NCI-H774 (cell line): Measurements from ENCODE around the gene SCN5A.

Source experiments
- DNase-seq: peaks from one replicate; lab custom pipeline; 2025; lab: John Stamatoyannopoulos, UW

The SCN5A gene

DNA sequence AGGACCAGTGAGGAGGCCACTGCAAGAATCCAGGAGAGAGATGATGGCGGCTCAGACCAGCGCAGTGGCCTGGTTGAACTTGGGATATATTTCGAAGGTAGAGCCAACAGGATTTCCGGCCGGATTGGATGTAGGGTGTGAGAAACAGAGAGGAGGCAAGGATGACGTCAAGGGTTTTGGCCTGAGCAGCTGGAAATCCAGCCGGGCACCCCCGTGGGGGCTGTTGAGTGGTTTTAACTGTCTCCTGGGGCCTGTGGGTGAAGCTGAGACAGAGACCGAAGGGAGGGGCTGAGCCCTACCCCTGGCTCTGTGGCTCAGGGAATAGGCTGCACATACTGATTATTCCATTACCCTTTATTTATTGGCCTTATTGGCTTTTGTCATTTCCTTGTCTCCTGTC is 107.7 kb downstream of the SCN5A start:
- DNase-seq: no peak

DNA sequence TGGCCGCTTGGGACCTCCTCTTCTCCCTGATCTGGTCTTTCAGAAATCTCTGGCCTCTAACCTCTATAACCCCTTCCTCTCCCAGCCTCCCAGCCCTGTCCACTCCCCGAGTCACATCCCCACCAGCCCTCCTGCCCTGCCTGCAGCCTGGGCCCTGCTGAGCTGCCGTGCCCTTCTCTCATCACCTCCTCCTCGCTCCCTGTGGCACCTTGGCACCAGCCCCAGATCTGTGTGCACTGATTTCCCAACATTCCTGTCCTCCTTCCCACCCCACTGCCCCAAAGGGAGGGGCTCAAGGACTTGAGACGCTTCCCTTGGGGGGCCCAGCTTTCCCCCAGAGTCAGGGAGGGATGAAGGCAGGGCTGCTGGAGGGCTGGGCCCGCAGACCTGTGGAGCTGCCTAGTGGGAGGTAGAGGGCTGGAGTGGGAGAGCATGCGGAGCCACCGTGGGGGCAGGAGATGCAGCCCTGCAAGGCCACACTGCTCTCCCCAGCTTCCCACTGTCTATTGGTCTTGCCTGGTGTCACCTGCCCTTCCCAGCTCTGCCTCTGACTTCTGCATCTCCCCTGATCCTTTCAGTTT is 110.6 kb downstream of the SCN5A start:
- no peak for DNase-seq

DNA sequence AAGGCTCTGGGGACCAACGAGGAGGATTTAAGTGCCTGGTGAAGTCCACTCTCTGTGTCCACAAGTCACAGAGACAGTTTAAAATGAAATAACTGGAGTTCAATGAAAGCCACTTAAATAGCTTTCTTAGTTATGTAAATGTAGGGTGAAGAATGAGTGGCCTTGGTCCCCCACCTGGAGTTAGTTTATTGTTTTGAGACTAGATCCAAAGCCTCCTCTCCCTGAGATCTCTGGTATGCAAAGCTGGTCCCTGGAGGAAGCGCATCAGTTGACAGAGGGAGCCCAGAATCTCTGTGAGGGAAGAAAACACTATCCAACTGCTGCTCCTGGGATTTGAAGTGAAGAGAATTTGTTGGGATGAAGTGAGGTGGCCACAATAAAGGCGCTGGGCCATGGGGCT is 112.8 kb downstream of the SCN5A start:
- DNase-seq: no peak

DNA sequence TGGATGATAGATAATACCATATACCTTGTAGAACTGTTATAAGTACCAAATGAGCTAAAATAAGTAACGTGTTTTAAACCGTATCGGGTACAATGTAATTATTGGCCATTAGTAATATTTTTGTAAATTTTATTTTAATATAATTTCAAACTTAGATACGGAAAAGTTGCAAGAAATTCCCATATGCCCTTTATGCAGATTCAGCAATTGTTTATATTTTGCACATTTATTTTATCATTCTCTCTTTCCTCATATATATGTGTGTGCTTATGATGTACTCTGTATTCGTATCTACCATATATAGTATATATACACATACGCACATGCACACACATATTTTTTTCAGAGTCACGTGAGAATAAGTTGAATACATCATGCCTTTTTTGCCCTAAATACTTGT is 114.9 kb downstream of the SCN5A start:
- no peak for DNase-seq

DNA sequence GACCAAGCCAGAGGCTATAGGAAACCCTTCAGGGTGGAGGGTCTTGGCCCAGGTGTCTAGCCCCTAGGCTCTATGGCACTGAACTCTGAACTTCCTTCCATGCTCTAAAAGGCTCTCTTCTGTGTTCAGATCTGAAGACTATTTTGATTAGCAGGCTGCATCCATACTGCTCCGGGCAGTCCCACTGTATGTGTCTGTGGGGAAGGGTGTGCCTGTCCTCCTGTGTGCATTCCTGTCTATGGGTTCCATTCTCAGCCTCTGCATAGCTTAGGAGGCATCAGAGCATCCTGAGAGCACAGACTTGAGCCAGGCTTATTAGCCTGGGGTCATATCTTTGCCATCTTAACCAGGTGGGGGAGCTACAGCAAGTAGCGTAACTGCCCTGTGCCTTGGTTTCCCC is 115.3 kb downstream of the SCN5A start:
- no peak for DNase-seq

DNA sequence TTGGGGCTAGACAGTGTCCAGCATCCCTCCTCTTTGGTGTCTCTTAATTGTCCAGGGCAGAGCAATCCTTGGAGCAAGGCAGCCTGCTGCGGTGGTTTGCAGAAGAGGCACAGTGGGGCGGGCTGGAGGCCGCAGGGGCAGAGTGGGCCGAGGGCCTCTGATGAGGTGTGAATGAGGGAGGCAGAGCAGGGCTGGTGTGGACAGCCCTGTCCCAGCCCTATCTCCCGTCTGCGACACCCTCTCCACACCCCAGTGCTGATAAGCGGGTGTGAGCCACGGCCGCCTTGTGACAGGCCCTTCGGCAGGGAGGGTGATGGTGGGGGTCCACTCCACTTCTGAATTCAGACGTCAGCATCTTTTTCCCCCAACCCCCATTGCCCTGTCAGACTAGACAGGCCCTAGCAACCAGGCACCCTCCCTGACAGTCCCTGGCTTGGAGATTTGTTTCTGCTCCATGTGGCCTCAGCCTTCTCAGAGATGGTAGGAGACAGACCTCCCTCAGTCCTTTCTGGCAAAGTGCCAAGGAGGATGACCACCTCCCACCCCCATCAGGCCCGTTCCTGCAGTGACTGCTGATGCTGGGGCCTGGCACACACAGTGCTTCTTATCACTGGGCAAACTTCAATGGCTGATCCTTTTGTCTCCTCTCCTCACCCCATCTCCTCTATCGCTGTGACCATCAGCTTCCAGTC is 116.1 kb downstream of the SCN5A start:
- no peak for DNase-seq

DNA sequence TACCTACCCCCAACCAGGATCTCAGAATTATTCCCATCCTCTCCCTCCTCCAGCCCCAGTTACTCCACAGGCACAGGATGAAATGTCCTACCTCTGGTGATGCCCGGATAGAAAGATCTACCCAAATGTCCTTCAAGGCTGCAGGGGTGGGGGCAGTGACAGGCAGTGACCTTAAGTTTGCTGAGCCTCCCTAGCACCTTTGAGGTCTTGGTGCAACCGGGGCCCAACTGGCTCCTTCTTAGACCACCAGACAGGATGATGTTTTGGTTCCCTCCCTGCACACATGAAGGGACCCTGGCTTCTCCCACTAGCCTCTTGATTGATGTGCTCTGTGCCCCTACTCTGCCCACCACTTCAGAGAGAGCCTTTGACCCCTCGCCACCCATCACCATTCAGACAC is 117.0 kb downstream of the SCN5A start:
- no peak for DNase-seq

DNA sequence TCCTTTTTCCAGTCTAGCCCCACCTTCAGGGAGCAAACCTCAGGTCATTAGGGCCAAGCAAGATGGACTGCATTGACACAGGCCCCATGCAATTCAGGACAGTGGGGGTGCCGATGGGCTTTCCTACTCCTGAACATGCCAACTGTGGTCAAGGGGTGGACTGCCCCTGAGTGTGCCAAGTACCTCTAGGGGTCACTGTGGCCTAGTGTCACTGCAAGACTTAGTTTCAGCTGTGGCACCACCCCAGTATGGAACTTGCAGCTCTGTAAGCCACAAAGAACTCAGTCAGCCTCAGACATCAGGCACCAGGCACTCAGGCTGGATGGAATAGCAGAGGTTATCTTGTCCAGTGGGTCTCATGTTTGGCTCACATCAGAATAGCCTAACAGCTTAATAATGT is 121.0 kb downstream of the SCN5A start:
- no peak for DNase-seq

DNA sequence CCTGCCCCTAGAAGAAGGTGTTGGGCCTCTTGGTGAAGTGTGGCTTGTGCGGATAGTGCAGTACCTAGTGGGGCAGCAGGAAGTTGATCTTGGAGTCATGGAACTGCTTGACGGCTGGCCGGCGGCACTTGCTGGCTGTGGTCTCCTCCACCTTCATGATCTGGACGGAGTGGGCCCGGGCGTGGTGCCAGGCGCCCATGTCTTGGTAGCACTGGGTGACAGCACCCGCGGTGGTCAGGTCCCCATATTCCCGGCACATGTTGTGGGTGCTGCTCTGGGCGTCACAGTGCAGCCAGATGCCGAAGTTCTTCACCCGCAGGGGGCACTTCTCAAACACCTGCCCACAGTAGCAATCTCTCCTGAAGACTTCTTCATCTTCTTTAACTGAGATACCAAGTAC is 122.7 kb downstream of the SCN5A start:
- DNase-seq: no peak

DNA sequence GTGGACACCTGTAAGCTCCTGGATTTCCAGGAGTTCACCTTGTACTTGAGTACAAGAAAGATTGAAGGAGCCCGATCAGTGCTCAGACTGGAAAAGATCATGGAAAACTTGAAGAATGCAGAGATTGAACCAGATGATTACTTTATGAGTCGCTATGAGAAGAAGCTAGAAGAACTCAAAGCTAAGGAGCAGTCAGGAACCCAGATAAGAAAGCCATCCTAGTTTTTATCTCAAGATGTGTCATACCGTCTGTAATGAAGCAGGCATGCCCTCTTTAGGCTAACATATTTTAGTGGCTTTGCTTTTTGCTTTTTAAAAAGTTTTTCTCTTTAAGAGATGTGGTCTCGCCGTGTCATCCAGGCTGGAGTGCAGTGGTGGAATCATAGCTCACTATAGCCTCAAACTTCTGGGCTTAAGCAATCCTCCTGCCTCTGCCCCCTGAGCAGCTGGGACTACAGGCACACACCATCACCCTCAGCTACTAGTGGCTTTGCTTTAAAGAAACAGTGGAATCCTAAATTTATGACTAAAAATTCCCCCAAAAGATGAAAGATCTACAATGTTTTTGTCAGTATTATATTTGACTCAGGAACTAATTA is 125.2 kb downstream of the SCN5A start:
- no peak for DNase-seq

DNA sequence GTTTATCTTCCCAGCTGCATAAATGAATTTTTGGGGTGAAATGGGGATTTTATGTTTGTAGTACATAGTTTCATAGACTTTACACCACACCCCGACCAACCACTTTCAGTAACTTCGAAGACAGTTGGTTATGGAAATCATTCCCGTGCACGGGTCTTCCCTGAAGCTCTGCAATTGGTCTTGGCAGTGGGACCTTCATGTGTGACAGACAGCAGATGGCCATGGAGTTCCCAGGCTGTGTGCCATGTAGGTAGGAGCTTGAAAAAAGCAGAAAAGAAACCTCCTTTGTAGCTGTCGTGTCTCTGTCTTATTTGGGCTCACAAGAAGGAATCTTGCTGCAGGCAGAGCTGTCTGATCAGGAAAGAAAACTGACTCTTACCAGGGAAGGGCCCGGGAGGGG is 127.5 kb downstream of the SCN5A start:
- DNase-seq: no peak

DNA sequence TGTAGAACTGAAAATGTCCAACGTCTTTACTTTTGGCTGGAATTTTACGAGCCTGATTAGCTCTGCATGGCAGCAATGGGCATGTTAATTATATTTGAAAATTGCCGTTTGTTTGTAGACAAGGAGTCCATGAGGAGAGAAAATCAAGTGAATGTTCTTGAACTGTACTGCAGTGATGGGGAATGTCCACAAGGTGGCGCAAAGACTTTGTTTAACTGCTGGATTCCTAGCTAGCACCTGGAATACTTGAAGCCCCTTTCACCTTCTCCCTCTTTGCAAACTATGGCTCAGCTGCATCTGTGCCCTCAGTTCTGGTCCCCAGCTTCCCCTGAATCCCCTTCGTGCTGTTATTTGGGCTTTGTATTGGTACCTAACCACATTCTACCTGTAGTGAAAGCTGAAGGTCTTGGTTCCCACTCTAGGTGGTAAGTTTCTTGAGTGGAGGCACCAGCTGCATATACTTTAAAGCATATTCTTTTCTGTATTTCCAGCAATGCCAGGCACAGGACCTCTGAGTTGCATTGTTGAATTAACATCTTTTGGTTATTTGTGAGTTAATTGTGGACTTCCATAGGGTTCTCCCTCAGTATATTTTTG is 128.0 kb downstream of the SCN5A start:
- peak; percentile 33 for DNase-seq

DNA sequence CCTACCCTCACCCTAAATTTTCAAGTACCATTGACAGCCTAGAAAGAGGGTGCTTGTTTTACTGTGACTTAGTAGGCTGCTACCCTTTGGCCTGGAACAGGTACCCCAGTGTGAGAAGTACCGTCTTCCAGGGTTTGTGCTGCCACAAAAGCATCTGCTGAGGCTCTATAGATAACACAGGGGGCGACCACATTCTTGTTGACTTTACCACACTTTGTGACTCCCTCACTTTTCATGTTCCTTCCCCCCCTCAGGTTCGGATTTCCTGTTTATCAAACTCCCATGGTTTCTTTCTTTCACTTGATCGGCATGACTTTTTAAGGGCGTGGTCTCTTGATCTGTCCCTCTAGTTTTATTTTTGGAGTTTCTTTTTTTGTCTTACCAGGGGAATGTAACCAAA is 129.8 kb downstream of the SCN5A start:
- no peak for DNase-seq

DNA sequence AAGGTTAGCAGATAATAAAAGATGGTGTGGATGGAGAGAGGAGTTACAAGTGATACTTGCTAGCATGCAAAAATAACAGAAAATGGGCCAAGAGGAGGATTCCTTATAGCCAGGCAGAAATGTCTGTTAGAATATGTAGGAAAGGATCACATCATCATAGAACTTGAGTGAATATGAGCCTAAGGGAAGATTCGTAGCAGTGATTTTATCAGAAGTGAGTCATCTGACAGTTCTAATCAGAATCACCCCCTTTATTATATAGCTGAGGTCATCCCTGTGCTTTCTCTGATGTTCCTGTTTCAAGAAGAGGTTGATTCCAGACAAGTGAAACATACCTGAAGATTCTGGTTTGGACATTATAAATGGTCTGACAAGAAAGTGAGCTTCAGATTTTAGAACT is 130.5 kb downstream of the SCN5A start:
- DNase-seq: no peak

DNA sequence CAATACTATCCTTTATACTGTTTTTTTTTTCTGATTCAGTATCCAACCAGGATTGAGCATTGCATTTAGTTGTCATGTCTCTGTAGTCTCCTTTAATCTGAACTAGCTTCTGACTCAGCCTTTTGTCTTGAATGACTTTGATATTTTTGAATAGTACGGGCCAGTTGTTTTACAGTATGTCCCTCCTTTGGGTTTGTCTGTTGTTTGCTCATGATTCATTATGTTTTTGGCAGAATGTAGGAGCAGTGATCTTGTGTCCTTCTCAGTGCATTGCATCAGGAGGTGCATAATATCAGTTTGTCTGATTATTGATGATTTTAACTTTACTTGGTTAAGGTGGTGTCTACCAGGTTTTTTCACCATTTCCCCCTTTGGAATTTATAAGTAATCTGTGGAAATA is 132.8 kb downstream of the SCN5A start:
- DNase-seq: no peak

DNA sequence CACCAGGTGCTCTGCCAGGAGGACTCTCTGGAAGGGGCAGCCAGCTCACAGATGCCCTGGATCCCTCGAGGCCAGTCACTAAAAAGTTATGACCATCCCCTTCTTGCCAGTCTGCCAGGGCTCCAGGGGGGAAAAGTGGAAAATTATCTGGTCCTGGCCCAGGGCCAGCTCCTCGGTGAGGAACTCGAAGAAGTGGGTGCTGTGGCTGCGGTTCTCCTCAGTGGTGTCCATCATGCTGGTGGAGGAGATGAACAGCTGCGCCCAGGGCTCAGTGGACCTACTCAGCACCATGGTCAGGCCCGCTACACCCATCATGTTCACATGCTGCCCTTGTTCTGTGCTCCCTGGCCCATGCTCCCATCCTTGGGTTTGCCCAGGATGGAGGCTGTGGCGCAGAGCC is 134.1 kb downstream of the SCN5A start:
- DNase-seq: no peak

DNA sequence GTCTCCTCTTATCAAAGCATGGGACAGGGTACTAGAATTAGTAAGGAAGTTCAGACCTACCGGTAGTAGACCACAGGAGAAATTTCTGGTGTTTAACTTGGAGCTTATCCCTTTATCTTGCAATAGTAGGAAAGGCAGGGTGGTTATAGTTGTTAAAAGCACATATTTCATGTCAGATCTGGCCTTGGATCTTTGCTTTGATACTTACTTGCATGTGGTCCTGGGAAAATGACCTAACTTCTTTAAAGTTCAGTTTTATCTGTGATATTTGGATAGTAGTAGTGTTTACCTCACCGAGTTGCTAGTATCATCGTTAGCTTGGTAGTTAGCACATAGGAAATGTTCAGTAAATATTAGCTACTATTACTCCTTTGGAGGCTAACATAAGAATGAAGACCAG is 137.9 kb downstream of the SCN5A start:
- no peak for DNase-seq

DNA sequence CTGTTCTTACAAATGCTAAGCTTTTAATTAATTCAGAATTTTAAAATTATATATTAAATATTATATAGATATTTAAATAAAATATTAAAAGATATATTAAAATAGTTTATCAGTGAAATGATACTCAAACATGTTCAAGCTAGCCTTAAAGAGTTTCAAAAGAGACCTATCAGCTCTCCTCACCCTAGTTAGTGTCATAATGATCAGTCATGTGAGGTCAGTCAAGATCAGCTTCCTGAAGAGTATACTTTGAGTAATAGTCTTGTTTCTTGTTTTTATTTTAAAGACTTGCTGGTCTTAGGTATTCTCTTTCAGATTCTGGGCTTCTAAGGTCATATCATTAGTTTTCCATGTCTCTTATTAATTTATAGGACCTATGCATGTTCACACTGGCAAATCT is 138.9 kb downstream of the SCN5A start:
- DNase-seq: no peak

DNA sequence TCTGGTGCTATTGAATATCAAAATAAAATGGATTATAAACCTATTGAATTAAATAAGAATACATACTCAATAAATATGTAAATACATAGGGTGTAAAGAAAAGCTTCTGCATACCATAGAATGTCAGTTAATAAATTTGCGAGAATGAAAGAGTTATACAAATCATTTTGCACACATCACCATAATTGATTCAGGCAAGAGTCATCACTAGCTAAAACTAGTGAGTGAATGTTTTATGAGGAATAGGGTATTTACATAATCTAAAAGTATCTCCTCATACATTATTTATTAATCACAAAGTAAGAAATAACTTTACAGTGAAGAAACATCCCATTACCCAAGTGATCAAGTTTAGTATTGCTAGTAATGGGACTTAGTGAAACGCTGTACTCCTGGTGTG is 139.8 kb downstream of the SCN5A start:
- DNase-seq: no peak

DNA sequence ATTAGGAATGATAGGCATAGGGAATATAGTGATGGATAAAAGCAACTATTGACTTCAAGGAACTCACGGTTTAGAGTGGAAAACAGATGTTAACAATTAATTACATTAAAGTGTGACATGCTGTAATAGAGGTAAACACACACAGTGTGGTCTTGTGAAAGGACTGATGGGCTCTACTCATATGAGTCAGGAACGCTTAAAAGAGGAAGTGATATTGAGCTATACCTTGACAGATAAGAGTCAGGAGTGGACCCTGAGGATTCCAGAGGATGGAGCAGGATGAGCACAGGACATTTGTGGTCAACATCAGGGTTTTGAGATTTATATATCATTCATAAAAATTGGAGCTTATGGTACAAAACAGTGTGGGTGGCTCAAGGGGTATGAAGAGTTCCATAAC is 142.4 kb downstream of the SCN5A start:
- DNase-seq: no peak

DNA sequence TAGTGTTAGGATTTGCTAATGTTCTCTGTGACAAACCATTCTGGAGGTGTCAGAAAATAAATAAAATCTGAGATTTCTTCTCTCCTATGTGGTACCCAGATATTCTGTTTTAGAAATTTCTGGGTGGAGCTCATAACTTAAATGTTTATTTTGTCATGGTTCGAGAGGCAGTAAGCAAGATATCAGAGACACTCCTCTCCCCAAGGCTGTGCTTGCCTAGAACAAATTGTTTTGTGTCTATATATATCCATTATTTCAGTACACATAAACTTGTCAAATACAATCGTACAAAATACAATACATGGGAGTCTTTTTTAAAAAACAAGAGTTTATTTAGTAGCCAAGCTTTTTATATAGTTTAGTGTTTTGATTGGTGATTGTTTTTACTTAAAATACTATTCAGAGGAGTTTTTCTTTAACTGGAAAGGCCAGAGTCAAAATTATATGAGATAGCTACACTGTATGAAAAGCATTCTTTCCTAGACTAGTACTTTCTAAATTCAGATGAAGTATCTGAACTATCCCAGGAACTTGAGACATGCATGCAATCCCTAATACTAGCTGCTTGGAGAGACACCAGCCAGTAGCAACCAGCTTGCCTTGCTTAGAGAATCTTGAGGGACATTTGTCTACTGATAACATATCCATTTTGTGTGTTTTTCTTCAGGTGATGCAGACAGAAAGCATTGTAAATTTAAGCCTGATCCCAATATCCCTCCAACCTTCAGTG is 148.6 kb downstream of the SCN5A start:
- no peak for DNase-seq
